Measurements from ENCODE around the gene FADS3. TPM values are rescaled to one million over a fixed set of nuclear protein-coding genes. Genes with fewer than 3 reads are reported as not detected.

Gene FADS3
- total and polyA plus RNA-seq, 2 donors (not counting 1 experiment from before 2014, with no cell fraction given), result 225 to 256 TPM

DNA sequence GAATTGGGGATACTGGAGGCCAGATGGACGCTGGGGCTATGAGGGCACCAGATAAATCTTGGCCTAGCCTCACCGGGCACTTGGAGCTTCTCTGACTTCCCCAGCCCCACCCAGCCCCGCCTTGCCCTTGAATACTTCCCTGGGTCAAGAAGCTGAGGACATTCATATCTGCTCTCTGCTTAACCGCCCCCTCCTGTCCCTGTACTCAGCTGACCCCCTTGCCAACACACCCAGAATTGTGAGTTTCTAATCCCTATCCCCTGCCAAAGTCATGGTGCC is 22.0 kb downstream of the FADS3 start:
- H3K27me3 Mint-ChIP-seq, result no peaks in the 10 kb centered on the region
- H3K4me1 Mint-ChIP-seq, result peaks cover 7% of the 10 kb centered on the region
- Histone ChIP-seq H3K4me3 (ENCODE audit: control extremely low read depth in 1 of 5, extremely low read depth in 1 of 5, insufficient read depth in 1 of 5, low read depth in 2 of 5, low read length in 4 of 5) (no peak overlapping the region), H3K27me3 (replicated peaks in 1 of 4; ENCODE audit: control extremely low read depth in 1 of 4, control insufficient read depth in 3 of 4, insufficient read depth in 4 of 4, low read length in 3 of 4) (peaks cover 0 to 4% (median 0%) of the 10 kb centered on the region in 4 experiments), H3K9me3 (ENCODE audit: control extremely low read depth in 1 of 3, control insufficient read depth in 2 of 3, insufficient read depth in 1 of 3, low read length in 2 of 3) (no peaks in the 10 kb centered on the region), H2AFZ (ENCODE audit: insufficient read depth, low read depth, low read length, poor library complexity, severe bottlenecking) (no peak overlapping the region), H3K36me3 (replicated peaks in 1 of 2; ENCODE audit: control extremely low read depth in 1 of 2, control insufficient read depth in 1 of 2, extremely low read depth in 1 of 2, insufficient read depth in 2 of 2, low read length in 1 of 2) (no peaks in the 10 kb centered on the region), H3K27ac (ENCODE audit: low read length in 2 of 2) (no peak overlapping the region), H3K4me1 (ENCODE audit: control insufficient read depth in 2 of 2, insufficient read depth in 2 of 2, low read length in 2 of 2) (peaks cover 9 to 12% of the 10 kb centered on the region in 2 donors), H3K79me2 (ENCODE audit: control insufficient read depth, insufficient read depth, low read length) (no peaks in the 10 kb centered on the region), H3K4me2 (replicated peaks; ENCODE audit: low read depth, low read length, poor library complexity, severe bottlenecking) (no peak overlapping the region), H3K9ac (ENCODE audit: low read length) (no peak overlapping the region), H4K20me1 (ENCODE audit: control insufficient read depth, insufficient read depth, low read length, poor library complexity, severe bottlenecking) (no peaks in the 10 kb centered on the region)
- ChIA-PET CTCF (interaction anchor here (0.6 to 17.9 kb wide), 9 partner anchors 12 to 442 kb away, joined by 3 to 307 read pairs (median 37); partner anchors contain the start of gene BEST1), POLR2A (no interaction called here)
- no peaks in the 10 kb centered on the region for H3K9me3 Mint-ChIP-seq (ENCODE audit: insufficient read depth)
- WGBS (ENCODE audit: insufficient coverage), result 88% methylated on average over 4 of the region's 4 CpGs
- no peak for TF ChIP-seq EZH2 (IDR thresholded peaks at IDR 0.05; ENCODE audit: borderline replicate concordance, insufficient read depth, low read depth, low read length, poor library complexity, severe bottlenecking)
- TF ChIP-seq CTCF (IDR thresholded peaks at IDR 0.05), result no peak
- ATAC-seq (ENCODE audit: low read depth) (no peak), DNase-seq (no peak)
- H3K27ac Mint-ChIP-seq, result no peak overlapping the region
- intact Hi-C loops (cut with micrococcal nuclease), result no loop called here
- no peak overlapping the region for H3K4me3 Mint-ChIP-seq

- intact Hi-C loops (cut with micrococcal nuclease), result no loop called here
- no peak overlapping the region for H3K27ac Mint-ChIP-seq
- Histone ChIP-seq H2AFZ (ENCODE audit: insufficient read depth, low read depth, low read length, poor library complexity, severe bottlenecking) (no peak overlapping the region), H3K4me2 (replicated peaks; ENCODE audit: low read depth, low read length, poor library complexity, severe bottlenecking) (no peak overlapping the region), H3K79me2 (ENCODE audit: control insufficient read depth, insufficient read depth, low read length) (no peaks in the 10 kb centered on the region), H3K4me3 (ENCODE audit: control extremely low read depth in 1 of 5, extremely low read depth in 1 of 5, insufficient read depth in 1 of 5, low read depth in 2 of 5, low read length in 4 of 5) (no peak overlapping the region), H3K9ac (ENCODE audit: low read length) (no peak overlapping the region), H3K4me1 (ENCODE audit: control insufficient read depth in 2 of 2, insufficient read depth in 2 of 2, low read length in 2 of 2) (peaks cover 9 to 12% of the 10 kb centered on the region in 2 donors), H4K20me1 (ENCODE audit: control insufficient read depth, insufficient read depth, low read length, poor library complexity, severe bottlenecking) (no peaks in the 10 kb centered on the region), H3K27me3 (replicated peaks in 1 of 4; ENCODE audit: control extremely low read depth in 1 of 4, control insufficient read depth in 3 of 4, insufficient read depth in 4 of 4, low read length in 3 of 4) (peaks cover 0 to 4% (median 0%) of the 10 kb centered on the region in 4 experiments), H3K9me3 (ENCODE audit: control extremely low read depth in 1 of 3, control insufficient read depth in 2 of 3, insufficient read depth in 1 of 3, low read length in 2 of 3) (no peaks in the 10 kb centered on the region), H3K36me3 (replicated peaks in 1 of 2; ENCODE audit: control extremely low read depth in 1 of 2, control insufficient read depth in 1 of 2, extremely low read depth in 1 of 2, insufficient read depth in 2 of 2, low read length in 1 of 2) (no peaks in the 10 kb centered on the region), H3K27ac (ENCODE audit: low read length in 2 of 2) (no peak overlapping the region)
- no peaks in the 10 kb centered on the region for H3K27me3 Mint-ChIP-seq
- POLR2A ChIA-PET, result no interaction called here
- peaks cover 7% of the 10 kb centered on the region for H3K4me1 Mint-ChIP-seq
- no peak for ATAC-seq (ENCODE audit: low read depth)
- no peak for TF ChIP-seq EZH2 (IDR thresholded peaks at IDR 0.05; ENCODE audit: borderline replicate concordance, insufficient read depth, low read depth, low read length, poor library complexity, severe bottlenecking)
- no peak for TF ChIP-seq CTCF (IDR thresholded peaks at IDR 0.05)
- CTCF ChIA-PET, result interaction anchor here (1.2 to 17.9 kb wide), 7 partner anchors 12 to 240 kb away, joined by 6 to 307 read pairs (median 114); partner anchors contain the start of gene BEST1
- WGBS (ENCODE audit: insufficient coverage), result 87% methylated on average over 12 of the region's 14 CpGs
- H3K4me3 Mint-ChIP-seq, result no peak overlapping the region
- H3K9me3 Mint-ChIP-seq (ENCODE audit: insufficient read depth), result no peaks in the 10 kb centered on the region
- DNase-seq, result no peak
These were observed 22.5 kb downstream of the FADS3 start for GRCh38 chr11:61868571-61869428.
